CD8-positive, alpha-beta memory T cell (primary cell): ENCODE measurements around the gene KRT3. TPM values are rescaled to one million over a fixed set of nuclear protein-coding genes. Genes with fewer than 3 reads are reported as not detected.
A peak's percentile ranks its signal among the peaks of the same experiment; 100 is the strongest.

Experiments used
- CTCF ChIA-PET: fragments of 350-600 bp; sonication (Branson Sonifier 250); formaldehyde crosslinking; loops from one replicate; lab custom pipeline; 2021; ENCODE audit warnings: antibody characterized with exemption; lab: Charles Lee
- POLR2A ChIA-PET: fragments of 350-600 bp; sonication (Branson Sonifier 250); formaldehyde crosslinking; loops from one replicate; lab custom pipeline; 2021; ENCODE audit warnings: antibody characterized with exemption; lab: Charles Lee
- DNase-seq, 5 donors: peaks; one replicate each; pipeline versions ENCODE4 v3.0.0 to v3.0.0-alpha.2; 2020 to 2022; ENCODE audit warnings: mixed read lengths in 1 of 5
- H3K27ac ChIP-seq: one replicate; pipeline ENCODE4 v1.7.0; 2013; ENCODE audit warnings: low read depth, mild to moderate bottlenecking, low read length, moderate library complexity
- H3K27me3 ChIP-seq: 2 replicates; pipeline ENCODE4 v1.7.0; 2013; ENCODE audit warnings: low read length, mild to moderate bottlenecking; ENCODE audit not compliant: insufficient read depth, poor library complexity, severe bottlenecking
- H3K36me3 ChIP-seq: 2 replicates; pipeline ENCODE4 v1.7.0; 2013; ENCODE audit warnings: mild to moderate bottlenecking, low read length, moderate library complexity; ENCODE audit not compliant: insufficient read depth
- H3K4me1 ChIP-seq: 2 replicates; pipeline ENCODE4 v1.7.0; 2013; ENCODE audit warnings: mild to moderate bottlenecking, low read length, moderate library complexity; ENCODE audit not compliant: insufficient read depth
- H3K4me3 ChIP-seq: 2 replicates; pipeline ENCODE4 v1.7.0; 2013; ENCODE audit warnings: mild to moderate bottlenecking, low read length
- H3K9me3 ChIP-seq: 2 replicates; pipeline ENCODE4 v1.7.0; 2013; ENCODE audit warnings: mild to moderate bottlenecking, low read length
- H3K27ac Mint-ChIP-seq, 8 donors: one replicate each; pipeline ENCODE4 v1.8.0; 2020 to 2021; ENCODE audit warnings: mixed read lengths in 8 of 8, mild to moderate bottlenecking in 6 of 8, inconsistent platforms in 3 of 8, moderate library complexity in 3 of 8
- H3K27me3 Mint-ChIP-seq, 2 donors: one replicate each; pipeline ENCODE4 v1.8.0; 2020 to 2021; ENCODE audit warnings: mixed read lengths in 2 of 2, mild to moderate bottlenecking in 1 of 2, moderate library complexity in 1 of 2
- H3K36me3 Mint-ChIP-seq, 3 donors: one replicate each; pipeline ENCODE4 v1.8.0; 2020 to 2021; ENCODE audit warnings: mixed read lengths in 3 of 3, inconsistent platforms in 1 of 3, mild to moderate bottlenecking in 1 of 3
- H3K4me1 Mint-ChIP-seq, 3 donors: one replicate each; pipeline ENCODE4 v1.8.0; 2020 to 2021; ENCODE audit warnings: mixed read lengths in 3 of 3, inconsistent platforms in 1 of 3, mild to moderate bottlenecking in 1 of 3
- H3K4me3 Mint-ChIP-seq, 7 donors: one replicate each; pipeline ENCODE4 v1.8.0; 2020 to 2021; ENCODE audit warnings: mixed read lengths in 7 of 7, mild to moderate bottlenecking in 6 of 7, moderate library complexity in 4 of 7, inconsistent platforms in 2 of 7
- H3K9me3 Mint-ChIP-seq, 5 donors: one replicate each; pipeline ENCODE4 v1.8.0; 2020 to 2022; ENCODE audit warnings: mixed read lengths in 5 of 5, mild to moderate bottlenecking in 3 of 5, moderate library complexity in 2 of 5, inconsistent platforms in 1 of 5
- polyA plus RNA-seq: library from polyadenylated mRNA; unstranded; fragments of 300-500 nt; fragmentation: Illumina TruSeq; gene quantifications from one replicate; pipeline ENCODE4 v1.2.3, GENCODE V29; 2021
- total RNA-seq, 2 experiments: library from RNA; stranded (reverse); gene quantifications; one replicate each; pipeline ENCODE4 v1.2.3, GENCODE V29; 2021

Gene KRT3
- total and polyA plus RNA-seq, 3 experiments from 2014 or later: not detected

GRCh38 chr12:52824741-52825410 lies 29.0 kb upstream of the KRT3 start:
- Mint-ChIP-seq H3K36me3 (no peaks in the 10 kb centered on the region), H3K9me3 (no peaks in the 10 kb centered on the region), H3K27me3 (peaks cover 0 to 13% of the 10 kb centered on the region in 2 donors), H3K4me3 (no peak overlapping the region), H3K4me1 (no peaks in the 10 kb centered on the region), H3K27ac (peak overlapping the region in 1 of 8 donors; percentile 30)
- H3K4me1 ChIP-seq: no peaks in the 10 kb centered on the region
- POLR2A ChIA-PET: no interaction called here
- no peaks in the 10 kb centered on the region for H3K27me3 ChIP-seq
- H3K4me3 ChIP-seq: no peak overlapping the region
- H3K27ac ChIP-seq: no peak overlapping the region
- CTCF ChIA-PET: interaction anchor here (0.9 kb wide), 1 partner anchor 12 kb away, joined by 3 read pairs; no protein-coding TSS in a partner anchor
- no peaks in the 10 kb centered on the region for H3K36me3 ChIP-seq
- DNase-seq: no peak
- no peaks in the 10 kb centered on the region for H3K9me3 ChIP-seq

GRCh38 chr12:52823761-52824450 lies 28.0 kb upstream of the KRT3 start:
- H3K27ac ChIP-seq: no peak overlapping the region
- no peaks in the 10 kb centered on the region for H3K36me3 ChIP-seq
- H3K27me3 Mint-ChIP-seq: peaks cover under 1 to 17% of the 10 kb centered on the region in 2 donors
- ChIA-PET CTCF (interaction anchor here (0.9 kb wide), 1 partner anchor 13 kb away, joined by 3 read pairs; no protein-coding TSS in a partner anchor), POLR2A (no interaction called here)
- no peaks in the 10 kb centered on the region for H3K4me1 ChIP-seq
- no peaks in the 10 kb centered on the region for H3K9me3 Mint-ChIP-seq
- H3K27me3 ChIP-seq: no peaks in the 10 kb centered on the region
- DNase-seq: no peak
- H3K4me1 Mint-ChIP-seq: no peaks in the 10 kb centered on the region
- H3K4me3 Mint-ChIP-seq: no peak overlapping the region
- H3K27ac Mint-ChIP-seq: peak overlapping the region in 1 of 8 donors; percentile 66
- no peak overlapping the region for H3K4me3 ChIP-seq
- H3K36me3 Mint-ChIP-seq: no peaks in the 10 kb centered on the region
- no peaks in the 10 kb centered on the region for H3K9me3 ChIP-seq

GRCh38 chr12:52822771-52823510 lies 27.0 kb upstream of the KRT3 start:
- peak overlapping the region in 1 of 8 donors; percentile 78 for H3K27ac Mint-ChIP-seq
- Histone ChIP-seq H3K4me1 (peaks cover 5% of the 10 kb centered on the region), H3K9me3 (no peaks in the 10 kb centered on the region), H3K27me3 (no peaks in the 10 kb centered on the region), H3K36me3 (no peaks in the 10 kb centered on the region), H3K4me3 (no peak overlapping the region), H3K27ac (no peak overlapping the region)
- no peak overlapping the region for H3K4me3 Mint-ChIP-seq
- H3K36me3 Mint-ChIP-seq: no peaks in the 10 kb centered on the region
- no peak for DNase-seq
- H3K9me3 Mint-ChIP-seq: no peaks in the 10 kb centered on the region
- POLR2A ChIA-PET: no interaction called here
- peaks cover 6 to 24% of the 10 kb centered on the region in 2 donors for H3K27me3 Mint-ChIP-seq
- H3K4me1 Mint-ChIP-seq: no peaks in the 10 kb centered on the region
- CTCF ChIA-PET: no interaction called here

- no peak overlapping the region for H3K27ac Mint-ChIP-seq
- no peaks in the 10 kb centered on the region for H3K9me3 Mint-ChIP-seq
- H3K27ac ChIP-seq: no peak overlapping the region
- H3K4me1 Mint-ChIP-seq: peaks cover 3 to 5% (median 4%) of the 10 kb centered on the region in 3 donors
- no peaks in the 10 kb centered on the region for H3K9me3 ChIP-seq
- peaks cover 14% of the 10 kb centered on the region for H3K4me1 ChIP-seq
- no peak overlapping the region for H3K4me3 ChIP-seq
- no peaks in the 10 kb centered on the region for H3K36me3 ChIP-seq
- peaks cover 8 to 30% of the 10 kb centered on the region in 2 donors for H3K27me3 Mint-ChIP-seq
- no peak for DNase-seq
- H3K36me3 Mint-ChIP-seq: no peaks in the 10 kb centered on the region
- POLR2A ChIA-PET: no interaction called here
- H3K4me3 Mint-ChIP-seq: no peak overlapping the region
- CTCF ChIA-PET: no interaction called here
- H3K27me3 ChIP-seq: no peaks in the 10 kb centered on the region
Observed at GRCh38 chr12:52821826-52822660, 26.1 kb upstream of the KRT3 start.

GRCh38 chr12:52821071-52821730 lies 25.3 kb upstream of the KRT3 start:
- Histone ChIP-seq H3K36me3 (no peaks in the 10 kb centered on the region), H3K27me3 (no peaks in the 10 kb centered on the region), H3K27ac (no peak overlapping the region), H3K4me3 (no peak overlapping the region), H3K4me1 (peaks cover 14% of the 10 kb centered on the region), H3K9me3 (no peaks in the 10 kb centered on the region)
- POLR2A ChIA-PET: no interaction called here
- Mint-ChIP-seq H3K9me3 (no peaks in the 10 kb centered on the region), H3K4me1 (peaks cover 3 to 5% (median 4%) of the 10 kb centered on the region in 3 donors), H3K27me3 (peaks cover 8 to 30% of the 10 kb centered on the region in 2 donors), H3K4me3 (no peak overlapping the region), H3K36me3 (no peaks in the 10 kb centered on the region), H3K27ac (no peak overlapping the region)
- no peak for DNase-seq
- CTCF ChIA-PET: no interaction called here

- Histone ChIP-seq H3K4me1 (peaks cover 14% of the 10 kb centered on the region), H3K4me3 (no peak overlapping the region), H3K9me3 (no peaks in the 10 kb centered on the region), H3K27ac (no peak overlapping the region), H3K36me3 (no peaks in the 10 kb centered on the region), H3K27me3 (no peaks in the 10 kb centered on the region)
- DNase-seq: no peak
- Mint-ChIP-seq H3K4me3 (no peak overlapping the region), H3K27me3 (peaks cover 10 to 26% of the 10 kb centered on the region in 2 donors), H3K27ac (peak overlapping the region in 2 of 8 donors; percentile 8 to 79), H3K9me3 (no peaks in the 10 kb centered on the region), H3K36me3 (no peaks in the 10 kb centered on the region), H3K4me1 (peaks cover 3 to 5% (median 4%) of the 10 kb centered on the region in 3 donors)
- ChIA-PET CTCF (no interaction called here), POLR2A (no interaction called here)
Observed at GRCh38 chr12:52820521-52820920, 24.6 kb upstream of the KRT3 start.

GRCh38 chr12:52819731-52820510 lies 24.0 kb upstream of the KRT3 start:
- Mint-ChIP-seq H3K27ac (peak overlapping the region in 1 of 8 donors; percentile 79), H3K9me3 (no peaks in the 10 kb centered on the region), H3K27me3 (peaks cover 10 to 26% of the 10 kb centered on the region in 2 donors), H3K4me3 (no peak overlapping the region), H3K36me3 (no peaks in the 10 kb centered on the region), H3K4me1 (peaks cover 3 to 5% (median 4%) of the 10 kb centered on the region in 3 donors)
- Histone ChIP-seq H3K4me3 (no peak overlapping the region), H3K27ac (no peak overlapping the region), H3K9me3 (no peaks in the 10 kb centered on the region), H3K36me3 (no peaks in the 10 kb centered on the region), H3K4me1 (peaks cover 14% of the 10 kb centered on the region), H3K27me3 (no peaks in the 10 kb centered on the region)
- ChIA-PET CTCF (no interaction called here), POLR2A (no interaction called here)
- DNase-seq: no peak
